Bladder microvascular endothelial cell (primary cell): ENCODE results near the gene KIF15. TPM values are rescaled to one million over a fixed set of nuclear protein-coding genes. Genes with fewer than 3 reads are reported as not detected.

Experiments
- total RNA-seq: library from RNA; depleted of rRNA; stranded (reverse); fragments of >200 nt; gene quantifications from 2 replicates; pipeline ENCODE4 v1.2.3, GENCODE V29; 2014

Gene KIF15, protein sequence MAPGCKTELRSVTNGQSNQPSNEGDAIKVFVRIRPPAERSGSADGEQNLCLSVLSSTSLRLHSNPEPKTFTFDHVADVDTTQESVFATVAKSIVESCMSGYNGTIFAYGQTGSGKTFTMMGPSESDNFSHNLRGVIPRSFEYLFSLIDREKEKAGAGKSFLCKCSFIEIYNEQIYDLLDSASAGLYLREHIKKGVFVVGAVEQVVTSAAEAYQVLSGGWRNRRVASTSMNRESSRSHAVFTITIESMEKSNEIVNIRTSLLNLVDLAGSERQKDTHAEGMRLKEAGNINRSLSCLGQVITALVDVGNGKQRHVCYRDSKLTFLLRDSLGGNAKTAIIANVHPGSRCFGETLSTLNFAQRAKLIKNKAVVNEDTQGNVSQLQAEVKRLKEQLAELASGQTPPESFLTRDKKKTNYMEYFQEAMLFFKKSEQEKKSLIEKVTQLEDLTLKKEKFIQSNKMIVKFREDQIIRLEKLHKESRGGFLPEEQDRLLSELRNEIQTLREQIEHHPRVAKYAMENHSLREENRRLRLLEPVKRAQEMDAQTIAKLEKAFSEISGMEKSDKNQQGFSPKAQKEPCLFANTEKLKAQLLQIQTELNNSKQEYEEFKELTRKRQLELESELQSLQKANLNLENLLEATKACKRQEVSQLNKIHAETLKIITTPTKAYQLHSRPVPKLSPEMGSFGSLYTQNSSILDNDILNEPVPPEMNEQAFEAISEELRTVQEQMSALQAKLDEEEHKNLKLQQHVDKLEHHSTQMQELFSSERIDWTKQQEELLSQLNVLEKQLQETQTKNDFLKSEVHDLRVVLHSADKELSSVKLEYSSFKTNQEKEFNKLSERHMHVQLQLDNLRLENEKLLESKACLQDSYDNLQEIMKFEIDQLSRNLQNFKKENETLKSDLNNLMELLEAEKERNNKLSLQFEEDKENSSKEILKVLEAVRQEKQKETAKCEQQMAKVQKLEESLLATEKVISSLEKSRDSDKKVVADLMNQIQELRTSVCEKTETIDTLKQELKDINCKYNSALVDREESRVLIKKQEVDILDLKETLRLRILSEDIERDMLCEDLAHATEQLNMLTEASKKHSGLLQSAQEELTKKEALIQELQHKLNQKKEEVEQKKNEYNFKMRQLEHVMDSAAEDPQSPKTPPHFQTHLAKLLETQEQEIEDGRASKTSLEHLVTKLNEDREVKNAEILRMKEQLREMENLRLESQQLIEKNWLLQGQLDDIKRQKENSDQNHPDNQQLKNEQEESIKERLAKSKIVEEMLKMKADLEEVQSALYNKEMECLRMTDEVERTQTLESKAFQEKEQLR (N-terminal part only)
- total RNA-seq, result 7.9 and 11.8 TPM in 2 replicates

DNA sequence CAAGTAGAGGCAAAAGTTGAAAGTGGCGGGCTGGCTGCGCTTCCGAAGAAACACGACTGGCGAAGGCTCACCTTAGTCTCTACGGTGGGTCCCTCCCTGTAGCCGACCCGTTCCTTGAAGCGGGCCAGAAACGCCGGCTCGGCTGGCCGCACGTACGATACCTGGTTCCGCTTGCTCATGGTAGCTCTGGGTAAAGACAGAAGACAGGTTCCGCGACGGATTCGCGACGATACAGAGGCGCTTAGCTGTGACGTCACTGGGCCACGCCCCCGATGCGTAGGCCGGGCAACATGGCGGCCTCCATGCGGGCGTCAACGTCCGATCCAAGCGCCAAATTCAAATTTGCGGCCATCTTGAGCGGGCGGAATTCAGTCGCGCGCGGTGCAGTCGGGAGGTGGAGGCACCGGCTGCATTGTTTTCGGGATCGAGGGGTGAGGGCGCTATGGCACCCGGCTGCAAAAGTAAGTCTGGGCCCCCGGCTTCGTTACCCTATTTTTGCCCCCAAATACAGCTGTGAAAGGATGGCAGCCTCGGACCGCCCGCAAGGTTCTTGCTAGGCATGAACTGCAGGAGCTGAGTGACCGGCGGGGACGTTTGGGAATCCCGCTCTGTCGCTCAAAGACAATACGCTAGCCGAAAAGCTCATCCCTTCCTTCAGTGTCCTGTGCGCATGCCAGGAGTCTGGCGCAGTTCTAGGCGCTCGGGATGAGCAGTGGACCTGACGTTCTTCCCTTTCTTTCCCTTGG lies at the start of gene KIF15, which contains the start of gene KIAA1143:
Gene KIF15 (plus strand): TSS at position 371 of the 746 bp plus-strand sequence. CDS start 72 bp downstream, at position 443.
Gene KIAA1143 (minus strand): TSS at position 196 of the 746 bp plus-strand sequence. CDS start 17 bp downstream, at position 179.

DNA sequence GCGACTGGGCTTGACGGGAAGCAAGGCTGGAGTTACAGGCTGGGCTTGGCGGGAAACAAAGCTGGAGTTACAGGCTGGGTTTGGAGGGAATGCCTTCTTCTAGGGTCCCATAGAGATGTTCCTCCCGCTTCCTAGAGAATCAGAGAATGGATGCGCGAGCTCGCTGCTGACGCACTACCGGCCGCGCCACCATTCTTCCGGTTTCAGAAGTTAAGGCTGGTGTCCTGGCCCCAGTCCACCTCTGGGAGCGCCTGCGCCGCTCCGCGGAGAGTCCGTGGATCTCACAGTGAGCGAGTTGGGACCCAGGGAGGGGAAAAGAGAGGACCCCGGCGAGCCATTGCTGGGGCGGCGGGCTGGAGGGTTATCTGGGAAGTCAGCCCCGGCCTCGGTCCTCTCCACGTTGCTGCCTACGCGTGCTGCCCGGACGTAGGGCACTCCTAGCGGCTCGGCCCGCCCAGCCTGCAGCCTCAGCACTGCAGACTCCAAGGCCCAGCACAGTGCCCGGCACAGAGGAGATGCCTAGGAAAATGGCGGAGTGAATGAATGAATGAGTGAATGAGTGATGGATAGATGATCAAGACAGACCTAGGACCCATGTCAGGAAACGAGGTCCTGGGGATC lies 49.0 kb upstream of the KIF15 start, which contains the start of gene ZNF502:
Gene ZNF502 (plus strand): TSS at position 206 of the 621 bp plus-strand sequence. CDS start 7,602 bp downstream, outside the sequence.

DNA sequence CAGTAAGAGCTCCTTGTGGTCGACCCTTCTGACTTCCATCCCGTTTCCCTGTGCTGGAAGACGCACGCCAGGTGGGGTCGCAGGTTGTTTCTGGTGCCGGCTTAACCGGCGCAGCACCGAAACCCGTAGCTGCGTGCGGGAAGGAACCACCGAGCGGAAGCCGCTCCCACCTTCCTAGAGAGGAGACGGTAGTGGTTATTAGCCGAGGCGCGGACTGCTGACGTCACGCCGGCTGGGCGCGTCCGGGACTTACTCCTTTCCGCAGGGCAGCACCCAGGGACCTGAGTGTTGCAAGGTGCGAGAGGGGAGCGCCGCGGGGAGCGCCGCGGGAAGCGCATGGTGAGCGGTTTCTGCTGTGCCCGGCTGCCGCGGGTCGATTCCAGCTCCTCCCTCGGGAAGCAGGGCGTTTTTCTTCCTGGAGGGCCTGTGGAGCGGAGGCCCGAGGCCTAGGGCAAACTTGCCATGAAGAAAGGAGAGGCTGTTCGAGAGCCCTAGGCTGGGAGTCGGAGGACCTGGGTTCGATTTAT lies 32.1 kb upstream of the KIF15 start, which contains the start of gene ZNF501:
Gene ZNF501 (plus strand): TSS at position 252 of the 527 bp plus-strand sequence. CDS start 4,787 bp downstream, outside the sequence.

DNA sequence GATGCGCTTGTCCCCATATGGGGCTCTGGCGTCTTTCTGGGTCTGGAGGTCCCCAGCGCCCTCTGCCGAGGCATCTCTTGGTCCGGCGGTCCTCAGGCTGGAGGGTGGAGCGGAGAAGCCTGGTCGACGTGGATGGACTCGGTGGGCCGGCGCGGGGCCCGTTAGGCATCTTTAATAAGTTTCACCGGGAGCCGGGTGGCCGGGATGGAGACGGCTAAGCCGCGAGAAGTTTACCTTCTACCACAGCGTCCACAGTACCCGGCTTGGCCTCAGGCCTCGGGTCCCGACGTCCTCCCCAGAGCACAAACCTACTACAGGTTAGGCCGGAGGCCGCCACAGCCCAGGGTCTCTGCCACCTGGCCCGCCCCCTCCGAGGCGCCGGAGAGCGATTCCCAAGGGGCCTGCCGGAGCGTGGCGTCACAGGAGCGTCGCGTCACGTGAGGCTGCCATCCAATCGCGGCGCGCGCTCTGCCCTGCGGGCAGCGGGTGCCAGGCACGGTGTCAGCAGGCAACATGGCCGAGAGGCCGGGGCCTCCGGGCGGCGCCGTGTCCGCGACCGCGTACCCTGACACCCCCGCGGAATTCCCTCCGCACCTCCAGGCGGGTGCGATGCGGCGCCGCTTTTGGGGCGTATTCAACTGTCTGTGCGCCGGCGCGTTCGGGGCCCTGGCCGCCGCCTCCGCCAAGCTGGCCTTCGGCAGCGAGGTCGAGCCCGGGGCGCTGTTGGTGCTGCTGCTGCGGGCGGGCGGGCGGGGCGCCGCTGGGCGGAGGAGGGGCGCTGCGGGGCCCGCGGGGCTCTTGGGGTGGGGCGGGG lies 100.0 kb downstream of the KIF15 start, which contains the start of gene TMEM42:
Gene TMEM42 (plus strand): TSS at position 501 of the 814 bp plus-strand sequence. CDS start 13 bp downstream, at position 514.

DNA sequence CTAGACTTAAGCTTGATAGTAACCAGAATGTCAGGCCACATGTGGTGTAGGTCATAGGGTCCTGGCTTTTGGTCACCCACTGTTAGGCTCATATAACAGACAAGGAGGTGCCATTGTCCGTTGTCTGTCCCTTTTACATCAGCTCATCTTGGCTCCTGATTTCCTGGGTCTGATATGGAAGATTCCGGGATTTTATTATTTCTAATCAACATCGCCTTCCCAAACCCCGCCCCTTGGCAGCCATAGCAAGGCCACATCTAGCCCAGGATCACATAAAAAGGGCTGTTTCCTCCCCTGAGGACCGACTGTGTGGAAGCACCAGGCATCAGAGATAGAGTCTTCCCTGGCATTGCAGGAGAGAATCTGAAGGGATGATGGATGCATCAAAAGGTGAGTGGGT lies 112.7 kb downstream of the KIF15 start, which contains the start of gene TGM4:
Gene TGM4 (plus strand): TSS at position 301 of the 400 bp plus-strand sequence. CDS start 71 bp downstream, at position 372.

Other genes starting within 250 kb of the KIF15 start
- 1.3 and 1.6 TPM in 2 replicates for gene ZKSCAN7, start 206.6 kb upstream of the KIF15 start, total RNA-seq
- gene ZNF660, start 176.8 kb upstream of the KIF15 start, total RNA-seq, result 0.49 and 2.0 TPM in 2 replicates
- 7.1 and 9.8 TPM in 2 replicates for gene ZNF197, start 136.8 kb upstream of the KIF15 start, total RNA-seq
- gene ZNF35, start 113.1 kb upstream of the KIF15 start, total RNA-seq, result 9.2 and 15.6 TPM in 2 replicates
- 2.3 and 4.8 TPM in 2 replicates for gene ZNF502, start 49.1 kb upstream of the KIF15 start, total RNA-seq
- 4.4 and 5.3 TPM in 2 replicates for gene ZNF501, start 32.2 kb upstream of the KIF15 start, total RNA-seq
- gene KIAA1143, start 175 bp upstream of the KIF15 start, total RNA-seq, result 10.8 and 18.6 TPM in 2 replicates
- gene TMEM42, start 100.1 kb downstream of the KIF15 start, total RNA-seq, result 9.4 and 10.4 TPM in 2 replicates
- gene TGM4, start 112.8 kb downstream of the KIF15 start, total RNA-seq, result 0.06 TPM in 1 of 2 replicates, not detected in the other
- 41.4 and 89.8 TPM in 2 replicates for gene ZDHHC3, start 214.4 kb downstream of the KIF15 start, total RNA-seq
- 26.6 and 62.6 TPM in 2 replicates for gene EXOSC7, start 214.4 kb downstream of the KIF15 start, total RNA-seq